ENCODE data around the gene ETDC. TPM values are rescaled to one million over a fixed set of nuclear protein-coding genes. Genes with fewer than 3 reads are reported as not detected.

Gene ETDC
- total and polyA plus RNA-seq, 3 experiments from 2014 or later: not detected

GRCh38 chrX:135354288-135354687 is 45.0 kb downstream of the ETDC start:
- H3K36me3 Mint-ChIP-seq: peaks cover 0 to 25% (median 10%) of the 10 kb centered on the region in 3 donors
- H3K9me3 ChIP-seq (ENCODE audit: low read length): no peaks in the 10 kb centered on the region
- H3K36me3 ChIP-seq (ENCODE audit: insufficient read depth, low read length): no peaks in the 10 kb centered on the region
- H3K4me3 ChIP-seq (ENCODE audit: low read length): no peak overlapping the region
- peaks cover 0 to 7% (median 5%) of the 10 kb centered on the region in 3 donors for H3K4me1 Mint-ChIP-seq
- H3K9me3 Mint-ChIP-seq: no peaks in the 10 kb centered on the region
- H3K27ac ChIP-seq (ENCODE audit: low read depth, low read length): no peak overlapping the region
- ChIA-PET POLR2A (no interaction called here), CTCF (no interaction called here)
- H3K4me1 ChIP-seq (ENCODE audit: insufficient read depth, low read length): no peaks in the 10 kb centered on the region
- H3K27me3 Mint-ChIP-seq: peaks cover 0 to 4% of the 10 kb centered on the region in 2 donors
- H3K27ac Mint-ChIP-seq: no peak overlapping the region
- H3K27me3 ChIP-seq (ENCODE audit: insufficient read depth, low read length, poor library complexity, severe bottlenecking): no peaks in the 10 kb centered on the region
- no peak overlapping the region for H3K4me3 Mint-ChIP-seq
- DNase-seq: no peak

Other genes starting within 250 kb of the ETDC start
- gene SMIM10L2B, start 210.8 kb upstream of the ETDC start, total RNA-seq: under 1 TPM; 0.11 to 0.13 TPM
- 0.18 TPM for gene SMIM10L2B, start 210.8 kb upstream of the ETDC start, polyA plus RNA-seq
- gene ETDB, start 189.0 kb upstream of the ETDC start, total RNA-seq: not detected
- gene ETDB, start 189.0 kb upstream of the ETDC start, polyA plus RNA-seq: not detected
- gene CT55, start 138.1 kb upstream of the ETDC start, total RNA-seq: not detected
- not detected for gene CT55, start 138.1 kb upstream of the ETDC start, polyA plus RNA-seq
- gene ETDA, start 57.4 kb upstream of the ETDC start, total RNA-seq: not detected
- not detected for gene ETDA, start 57.4 kb upstream of the ETDC start, polyA plus RNA-seq
- 1 to 10 TPM; 5.8 to 6.7 TPM for gene ZNF75D, start 34.6 kb downstream of the ETDC start, total RNA-seq
- gene ZNF75D, start 34.6 kb downstream of the ETDC start, polyA plus RNA-seq: 11.4 TPM
- gene ZNF449, start 35.3 kb downstream of the ETDC start, total RNA-seq: 1 to 10 TPM; 1.6 to 1.8 TPM
- 1.9 TPM for gene ZNF449, start 35.3 kb downstream of the ETDC start, polyA plus RNA-seq
- gene SMIM10L2A, start 112.5 kb downstream of the ETDC start, total RNA-seq: under 1 TPM; 0.48 to 0.62 TPM
- 0.10 TPM for gene SMIM10L2A, start 112.5 kb downstream of the ETDC start, polyA plus RNA-seq
- gene INTS6L, start 211.2 kb downstream of the ETDC start, total RNA-seq: 10 to 100 TPM; 19.4 to 20.2 TPM
- 5.4 TPM for gene INTS6L, start 211.2 kb downstream of the ETDC start, polyA plus RNA-seq

Measured in CD8-positive, alpha-beta memory T cell (primary cell).